Adipocyte (in vitro differentiated cells): ENCODE measurements around the gene ARHGEF9.
"Not testable (repeated sequence)": the region's sequence is repeated elsewhere in the genome, so short reads cannot be mapped to it uniquely, and the experiment has no call there.

Experiments used
- DNase-seq: peaks from one replicate; pipeline ENCODE4 v3.0.0-alpha.2; 2015; ENCODE audit warnings: low read depth
- H3K27me3 ChIP-seq: replicated peaks from 2 replicates; pipeline ENCODE4 v1.7.0; 2013; ENCODE audit warnings: mild to moderate bottlenecking, low read length, moderate library complexity; ENCODE audit not compliant: control insufficient read depth, insufficient read depth
- H3K36me3 ChIP-seq: 2 replicates; pipeline ENCODE4 v1.7.0; 2013; ENCODE audit warnings: low read length, mild to moderate bottlenecking, moderate library complexity; ENCODE audit not compliant: control insufficient read depth, insufficient read depth, severe bottlenecking
- H3K4me1 ChIP-seq: 2 replicates; pipeline ENCODE4 v1.7.0; 2013; ENCODE audit warnings: mild to moderate bottlenecking, low read length, moderate library complexity; ENCODE audit not compliant: control insufficient read depth, insufficient read depth
- H3K4me3 ChIP-seq: 2 replicates; pipeline ENCODE4 v1.7.0; 2013; ENCODE audit warnings: mild to moderate bottlenecking, low read length, moderate library complexity
- H3K9ac ChIP-seq: 2 replicates; pipeline ENCODE4 v1.7.0; 2013; ENCODE audit warnings: mild to moderate bottlenecking, low read length, moderate library complexity
- H3K9me3 ChIP-seq: 2 replicates; pipeline ENCODE4 v1.7.0; 2013; ENCODE audit warnings: mild to moderate bottlenecking, low read length, moderate library complexity; ENCODE audit not compliant: control insufficient read depth

The ARHGEF9 gene

GRCh38 chrX:63784902-63785707 lies at the start of gene ARHGEF9:
ARHGEF9 (minus strand) TSS chrX:63785214; CDS start chrX:63785145, 69 bp downstream.
- peak; percentile 26 for DNase-seq
- Histone ChIP-seq H3K9me3 (peaks cover 11% of the 10 kb centered on the region), H3K4me3 (peak within 1 kb of the TSS; percentile 52)

GRCh38 chrX:63825446-63825845 lies 40.4 kb upstream of the ARHGEF9 start:
- not testable (repeated sequence) for H3K9ac ChIP-seq, H3K36me3 ChIP-seq, H3K4me1 ChIP-seq, H3K4me3 ChIP-seq, H3K27me3 ChIP-seq, DNase-seq
- peaks cover 38% of the 10 kb centered on the region for H3K9me3 ChIP-seq

More at GRCh38 chrX:63784902-63785707, at the start of gene ARHGEF9:
- Histone ChIP-seq H3K4me1 (no peaks in the 10 kb centered on the region), H3K27me3 (peaks cover 29% of the 10 kb centered on the region), H3K9ac (no peak within 1 kb of the TSS), H3K36me3 (no peaks in the 10 kb centered on the region)

- Histone ChIP-seq H3K4me1 (no peaks in the 10 kb centered on the region), H3K9me3 (peaks cover 11% of the 10 kb centered on the region), H3K4me3 (no peak overlapping the region), H3K27me3 (peaks cover 11% of the 10 kb centered on the region), H3K9ac (no peak overlapping the region), H3K36me3 (no peaks in the 10 kb centered on the region)
- no peak for DNase-seq
These were observed 33.1 kb upstream of the ARHGEF9 start for GRCh38 chrX:63818156-63818555.

GRCh38 chrX:63817696-63818095 lies 32.7 kb upstream of the ARHGEF9 start:
- H3K9ac ChIP-seq: no peak overlapping the region
- peaks cover 11% of the 10 kb centered on the region for H3K27me3 ChIP-seq
- H3K36me3 ChIP-seq: no peaks in the 10 kb centered on the region
- peaks cover 6% of the 10 kb centered on the region for H3K9me3 ChIP-seq
- no peaks in the 10 kb centered on the region for H3K4me1 ChIP-seq
- DNase-seq: no peak
- H3K4me3 ChIP-seq: no peak overlapping the region

GRCh38 chrX:63812823-63813222 lies 27.8 kb upstream of the ARHGEF9 start:
- Histone ChIP-seq H3K4me1 (no peaks in the 10 kb centered on the region), H3K27me3 (peaks cover 18% of the 10 kb centered on the region), H3K9ac (no peak overlapping the region), H3K9me3 (no peaks in the 10 kb centered on the region), H3K4me3 (no peak overlapping the region), H3K36me3 (no peaks in the 10 kb centered on the region)
- DNase-seq: no peak

- no peak overlapping the region for H3K9ac ChIP-seq
- no peaks in the 10 kb centered on the region for H3K4me1 ChIP-seq
- no peaks in the 10 kb centered on the region for H3K36me3 ChIP-seq
- H3K4me3 ChIP-seq: no peak overlapping the region
- H3K27me3 ChIP-seq: peaks cover 18% of the 10 kb centered on the region
- no peaks in the 10 kb centered on the region for H3K9me3 ChIP-seq
- DNase-seq: no peak
These were observed 25.7 kb upstream of the ARHGEF9 start for GRCh38 chrX:63810746-63811145.

- H3K9ac ChIP-seq: no peak overlapping the region
These were observed 24.2 kb upstream of the ARHGEF9 start for GRCh38 chrX:63809173-63809572.

GRCh38 chrX:63795406-63795805 lies 10.4 kb upstream of the ARHGEF9 start:
- not testable (repeated sequence) for DNase-seq, H3K9me3 ChIP-seq, H3K27me3 ChIP-seq, H3K4me3 ChIP-seq, H3K4me1 ChIP-seq, H3K9ac ChIP-seq, H3K36me3 ChIP-seq

More at GRCh38 chrX:63809173-63809572, 24.2 kb upstream of the ARHGEF9 start:
- Histone ChIP-seq H3K27me3 (peaks cover 16% of the 10 kb centered on the region), H3K4me1 (no peaks in the 10 kb centered on the region), H3K9me3 (no peaks in the 10 kb centered on the region), H3K36me3 (no peaks in the 10 kb centered on the region), H3K4me3 (no peak overlapping the region)
- no peak for DNase-seq

GRCh38 chrX:63785708-63786040 lies 660 bp upstream of the ARHGEF9 start:
- Histone ChIP-seq H3K36me3 (no peaks in the 10 kb centered on the region), H3K27me3 (peaks cover 29% of the 10 kb centered on the region), H3K9me3 (peaks cover 15% of the 10 kb centered on the region), H3K9ac (no peak overlapping the region), H3K4me3 (no peak overlapping the region), H3K4me1 (no peaks in the 10 kb centered on the region)
- no peak for DNase-seq

GRCh38 chrX:63784346-63784901 lies 590 bp downstream of the ARHGEF9 start:
- Histone ChIP-seq H3K9me3 (peaks cover 17% of the 10 kb centered on the region), H3K27me3 (peaks cover 29% of the 10 kb centered on the region), H3K36me3 (no peaks in the 10 kb centered on the region), H3K9ac (no peak overlapping the region), H3K4me1 (no peaks in the 10 kb centered on the region), H3K4me3 (peak overlapping the region; percentile 52)
- no peak for DNase-seq

GRCh38 chrX:63782515-63782914 lies 2.5 kb downstream of the ARHGEF9 start:
- no peak overlapping the region for H3K9ac ChIP-seq
- H3K27me3 ChIP-seq: peaks cover 20% of the 10 kb centered on the region
- H3K4me1 ChIP-seq: no peaks in the 10 kb centered on the region
- no peak for DNase-seq
- no peak overlapping the region for H3K4me3 ChIP-seq
- no peaks in the 10 kb centered on the region for H3K36me3 ChIP-seq
- H3K9me3 ChIP-seq: peaks cover 32% of the 10 kb centered on the region
